HCT116 (cell line): ENCODE data around the gene SYNDIG1.

Source experiments
- EZH2 ChIP-seq: fragments of 200-600 bp; sonication (generic); IDR thresholded peaks from 2 replicates; pipeline ENCODE4 v1.6.1; 2017; ENCODE audit warnings: antibody characterized with exemption, mixed run types
- POLR2A ChIP-seq: IDR thresholded peaks from 2 replicates; pipeline ENCODE4 v1.7.0; 2011; ENCODE audit warnings: borderline replicate concordance; ENCODE audit not compliant: insufficient read depth, insufficient read length; ENCODE audit errors: extremely low read depth
- POLR2AphosphoS5 ChIP-seq: IDR thresholded peaks from 2 replicates; pipeline ENCODE4 v1.6.1; 2011; ENCODE audit warnings: mild to moderate bottlenecking, low read depth, low read length, moderate library complexity
- SIN3A ChIP-seq: IDR thresholded peaks from 2 replicates; pipeline ENCODE4 v1.6.1; 2012; ENCODE audit warnings: low read depth
- SP1 ChIP-seq: IDR thresholded peaks from 2 replicates; pipeline ENCODE4 v1.6.1; 2012; ENCODE audit warnings: low read depth
- ZNF274 ChIP-seq: fragments of 200-500 bp; sonication (Bioruptor generic); IDR thresholded peaks from 2 replicates; pipeline ENCODE4 v1.6.1; 2014; ENCODE audit warnings: mild to moderate bottlenecking, low read depth, low read length, inconsistent platforms
- TF ChIP-seq, protein P1 (sequence below): IDR thresholded peaks from 2 replicates; pipeline ENCODE4 v1.6.1; 2012; ENCODE audit warnings: low read depth
- TF ChIP-seq, protein P2 (sequence below), 3 experiments: fragments of 200-600 bp in 1 of 3; sonication (generic) in 1 of 3; IDR thresholded peaks in 2 of 3; conservative IDR thresholded peaks in 1 of 3; 2 replicates each; pipeline ENCODE4 v1.5.1; 2012 to 2017; ENCODE audit warnings: low read depth in 2 of 3, low read length in 2 of 3, antibody characterized with exemption in 1 of 3, borderline replicate concordance in 1 of 3, control low read depth in 1 of 3, mild to moderate bottlenecking in 1 of 3, mixed read lengths in 1 of 3, mixed run types in 1 of 3, moderate library complexity in 1 of 3; ENCODE audit not compliant: insufficient read depth in 1 of 3
- TF ChIP-seq, protein P3 (sequence below): IDR thresholded peaks from 2 replicates; pipeline ENCODE4 v1.6.1; 2012
- TF ChIP-seq, protein P4 (sequence below): IDR thresholded peaks from 2 replicates; pipeline ENCODE4 v1.6.1; 2012
- TF ChIP-seq, protein P5 (sequence below): IDR thresholded peaks from 2 replicates; pipeline ENCODE4 v1.6.1; 2011; ENCODE audit warnings: mild to moderate bottlenecking, low read length, moderate library complexity; ENCODE audit not compliant: insufficient replicate concordance; ENCODE audit errors: extremely low read depth

DNA sequence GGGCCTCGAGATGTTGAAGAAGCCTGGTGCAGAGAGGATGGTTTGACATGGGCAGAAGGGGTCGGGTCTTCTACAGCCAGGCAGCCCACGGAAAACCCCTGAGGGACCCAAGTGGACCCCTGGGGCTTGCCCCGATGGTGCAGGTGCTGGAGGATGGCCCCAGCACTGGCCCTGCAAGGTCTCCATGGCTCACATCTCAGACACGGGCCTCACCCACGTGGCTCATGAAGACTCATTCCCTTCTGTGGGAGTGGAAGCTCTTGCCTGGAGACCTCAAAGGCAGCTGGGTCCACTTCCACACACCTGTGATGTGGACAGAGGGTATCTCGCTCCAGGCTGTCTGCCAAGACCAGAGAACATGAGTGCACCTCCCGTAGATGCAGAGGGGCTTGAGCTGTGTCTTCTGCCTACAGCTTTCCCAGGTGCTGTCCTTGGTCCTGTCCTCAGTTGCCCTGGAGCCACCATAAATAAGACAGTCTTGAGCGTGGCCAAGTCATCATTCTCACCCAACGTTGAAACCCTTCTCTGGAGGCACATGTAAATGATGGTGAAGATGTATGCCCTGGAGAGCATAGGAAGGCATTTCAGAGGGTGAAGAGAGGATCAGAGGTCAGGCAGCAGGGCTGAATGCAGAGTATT, 108.0 kb downstream of the SYNDIG1 start:
- TF ChIP-seq, protein P1, sequence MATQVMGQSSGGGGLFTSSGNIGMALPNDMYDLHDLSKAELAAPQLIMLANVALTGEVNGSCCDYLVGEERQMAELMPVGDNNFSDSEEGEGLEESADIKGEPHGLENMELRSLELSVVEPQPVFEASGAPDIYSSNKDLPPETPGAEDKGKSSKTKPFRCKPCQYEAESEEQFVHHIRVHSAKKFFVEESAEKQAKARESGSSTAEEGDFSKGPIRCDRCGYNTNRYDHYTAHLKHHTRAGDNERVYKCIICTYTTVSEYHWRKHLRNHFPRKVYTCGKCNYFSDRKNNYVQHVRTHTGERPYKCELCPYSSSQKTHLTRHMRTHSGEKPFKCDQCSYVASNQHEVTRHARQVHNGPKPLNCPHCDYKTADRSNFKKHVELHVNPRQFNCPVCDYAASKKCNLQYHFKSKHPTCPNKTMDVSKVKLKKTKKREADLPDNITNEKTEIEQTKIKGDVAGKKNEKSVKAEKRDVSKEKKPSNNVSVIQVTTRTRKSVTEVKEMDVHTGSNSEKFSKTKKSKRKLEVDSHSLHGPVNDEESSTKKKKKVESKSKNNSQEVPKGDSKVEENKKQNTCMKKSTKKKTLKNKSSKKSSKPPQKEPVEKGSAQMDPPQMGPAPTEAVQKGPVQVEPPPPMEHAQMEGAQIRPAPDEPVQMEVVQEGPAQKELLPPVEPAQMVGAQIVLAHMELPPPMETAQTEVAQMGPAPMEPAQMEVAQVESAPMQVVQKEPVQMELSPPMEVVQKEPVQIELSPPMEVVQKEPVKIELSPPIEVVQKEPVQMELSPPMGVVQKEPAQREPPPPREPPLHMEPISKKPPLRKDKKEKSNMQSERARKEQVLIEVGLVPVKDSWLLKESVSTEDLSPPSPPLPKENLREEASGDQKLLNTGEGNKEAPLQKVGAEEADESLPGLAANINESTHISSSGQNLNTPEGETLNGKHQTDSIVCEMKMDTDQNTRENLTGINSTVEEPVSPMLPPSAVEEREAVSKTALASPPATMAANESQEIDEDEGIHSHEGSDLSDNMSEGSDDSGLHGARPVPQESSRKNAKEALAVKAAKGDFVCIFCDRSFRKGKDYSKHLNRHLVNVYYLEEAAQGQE: peak; percentile 43
- TF ChIP-seq, protein P2, sequence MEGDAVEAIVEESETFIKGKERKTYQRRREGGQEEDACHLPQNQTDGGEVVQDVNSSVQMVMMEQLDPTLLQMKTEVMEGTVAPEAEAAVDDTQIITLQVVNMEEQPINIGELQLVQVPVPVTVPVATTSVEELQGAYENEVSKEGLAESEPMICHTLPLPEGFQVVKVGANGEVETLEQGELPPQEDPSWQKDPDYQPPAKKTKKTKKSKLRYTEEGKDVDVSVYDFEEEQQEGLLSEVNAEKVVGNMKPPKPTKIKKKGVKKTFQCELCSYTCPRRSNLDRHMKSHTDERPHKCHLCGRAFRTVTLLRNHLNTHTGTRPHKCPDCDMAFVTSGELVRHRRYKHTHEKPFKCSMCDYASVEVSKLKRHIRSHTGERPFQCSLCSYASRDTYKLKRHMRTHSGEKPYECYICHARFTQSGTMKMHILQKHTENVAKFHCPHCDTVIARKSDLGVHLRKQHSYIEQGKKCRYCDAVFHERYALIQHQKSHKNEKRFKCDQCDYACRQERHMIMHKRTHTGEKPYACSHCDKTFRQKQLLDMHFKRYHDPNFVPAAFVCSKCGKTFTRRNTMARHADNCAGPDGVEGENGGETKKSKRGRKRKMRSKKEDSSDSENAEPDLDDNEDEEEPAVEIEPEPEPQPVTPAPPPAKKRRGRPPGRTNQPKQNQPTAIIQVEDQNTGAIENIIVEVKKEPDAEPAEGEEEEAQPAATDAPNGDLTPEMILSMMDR (IDR thresholded peaks at IDR 0.05 in 2 of 3, conservative IDR thresholded peaks at IDR 0.05 in 1 of 3; ENCODE audit: borderline replicate concordance in 1 of 3, insufficient read depth in 1 of 3, low read depth in 2 of 3, low read length in 2 of 3): no peak
- TF ChIP-seq EZH2: no peak
- no peak for TF ChIP-seq ZNF274
- no peak for TF ChIP-seq POLR2AphosphoS5
- TF ChIP-seq POLR2A: no peak
- no peak for TF ChIP-seq SIN3A
- TF ChIP-seq, protein P3, sequence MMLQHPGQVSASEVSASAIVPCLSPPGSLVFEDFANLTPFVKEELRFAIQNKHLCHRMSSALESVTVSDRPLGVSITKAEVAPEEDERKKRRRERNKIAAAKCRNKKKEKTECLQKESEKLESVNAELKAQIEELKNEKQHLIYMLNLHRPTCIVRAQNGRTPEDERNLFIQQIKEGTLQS: no peak
- TF ChIP-seq, protein P4, sequence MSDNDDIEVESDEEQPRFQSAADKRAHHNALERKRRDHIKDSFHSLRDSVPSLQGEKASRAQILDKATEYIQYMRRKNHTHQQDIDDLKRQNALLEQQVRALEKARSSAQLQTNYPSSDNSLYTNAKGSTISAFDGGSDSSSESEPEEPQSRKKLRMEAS: no peak
- TF ChIP-seq, protein P5, sequence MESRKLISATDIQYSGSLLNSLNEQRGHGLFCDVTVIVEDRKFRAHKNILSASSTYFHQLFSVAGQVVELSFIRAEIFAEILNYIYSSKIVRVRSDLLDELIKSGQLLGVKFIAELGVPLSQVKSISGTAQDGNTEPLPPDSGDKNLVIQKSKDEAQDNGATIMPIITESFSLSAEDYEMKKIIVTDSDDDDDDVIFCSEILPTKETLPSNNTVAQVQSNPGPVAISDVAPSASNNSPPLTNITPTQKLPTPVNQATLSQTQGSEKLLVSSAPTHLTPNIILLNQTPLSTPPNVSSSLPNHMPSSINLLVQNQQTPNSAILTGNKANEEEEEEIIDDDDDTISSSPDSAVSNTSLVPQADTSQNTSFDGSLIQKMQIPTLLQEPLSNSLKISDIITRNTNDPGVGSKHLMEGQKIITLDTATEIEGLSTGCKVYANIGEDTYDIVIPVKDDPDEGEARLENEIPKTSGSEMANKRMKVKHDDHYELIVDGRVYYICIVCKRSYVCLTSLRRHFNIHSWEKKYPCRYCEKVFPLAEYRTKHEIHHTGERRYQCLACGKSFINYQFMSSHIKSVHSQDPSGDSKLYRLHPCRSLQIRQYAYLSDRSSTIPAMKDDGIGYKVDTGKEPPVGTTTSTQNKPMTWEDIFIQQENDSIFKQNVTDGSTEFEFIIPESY: no peak
- no peak for TF ChIP-seq SP1
